SU-DHL-6 (cell line): Measurements from ENCODE around the gene CCR7.

ENCODE experiments used
- EZH2phosphoT487 ChIP-seq: fragments of 200-600 bp; sonication (generic), shearing (Covaris generic); conservative IDR thresholded peaks from 2 replicates; pipeline ENCODE4 v1.6.1; 2018; ENCODE audit warnings: mild to moderate bottlenecking, antibody characterized with exemption, low read length, moderate library complexity, mixed read lengths
- TF ChIP-seq, protein P1 (sequence below): fragments of 200-600 bp; sonication (generic); IDR thresholded peaks from one replicate; pipeline ENCODE4 v1.5.1; 2017; ENCODE audit warnings: antibody characterized with exemption, mild to moderate bottlenecking, low read length, moderate library complexity; ENCODE audit not compliant: insufficient read depth, poor library complexity, severe bottlenecking

DNA sequence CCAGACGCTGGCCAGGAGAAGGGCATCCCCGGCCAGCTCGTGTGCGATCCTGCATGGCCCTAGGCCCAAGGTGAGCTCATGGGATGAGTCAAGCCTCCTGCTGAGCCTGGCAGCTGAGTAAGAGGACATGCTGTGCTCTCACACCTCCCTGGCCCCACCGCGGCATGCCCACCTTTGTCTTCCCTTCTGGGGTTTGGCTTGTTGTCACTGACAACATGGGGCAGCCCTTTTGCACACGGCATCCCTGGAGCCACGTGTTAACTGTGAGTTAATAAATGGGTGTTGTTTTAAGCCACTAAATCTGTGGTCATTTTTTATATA, 55.0 kb downstream of the CCR7 start:
- TF ChIP-seq, protein P1, sequence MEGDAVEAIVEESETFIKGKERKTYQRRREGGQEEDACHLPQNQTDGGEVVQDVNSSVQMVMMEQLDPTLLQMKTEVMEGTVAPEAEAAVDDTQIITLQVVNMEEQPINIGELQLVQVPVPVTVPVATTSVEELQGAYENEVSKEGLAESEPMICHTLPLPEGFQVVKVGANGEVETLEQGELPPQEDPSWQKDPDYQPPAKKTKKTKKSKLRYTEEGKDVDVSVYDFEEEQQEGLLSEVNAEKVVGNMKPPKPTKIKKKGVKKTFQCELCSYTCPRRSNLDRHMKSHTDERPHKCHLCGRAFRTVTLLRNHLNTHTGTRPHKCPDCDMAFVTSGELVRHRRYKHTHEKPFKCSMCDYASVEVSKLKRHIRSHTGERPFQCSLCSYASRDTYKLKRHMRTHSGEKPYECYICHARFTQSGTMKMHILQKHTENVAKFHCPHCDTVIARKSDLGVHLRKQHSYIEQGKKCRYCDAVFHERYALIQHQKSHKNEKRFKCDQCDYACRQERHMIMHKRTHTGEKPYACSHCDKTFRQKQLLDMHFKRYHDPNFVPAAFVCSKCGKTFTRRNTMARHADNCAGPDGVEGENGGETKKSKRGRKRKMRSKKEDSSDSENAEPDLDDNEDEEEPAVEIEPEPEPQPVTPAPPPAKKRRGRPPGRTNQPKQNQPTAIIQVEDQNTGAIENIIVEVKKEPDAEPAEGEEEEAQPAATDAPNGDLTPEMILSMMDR = no peak
- TF ChIP-seq EZH2phosphoT487 = no peak
